Epithelial cell of esophagus (primary cell): Measurements from ENCODE around the gene REPIN1.

Experiments used
- DNase-seq: peaks from one replicate; pipeline ENCODE4 v3.0.0; 2010; ENCODE audit warnings: low read depth
- H3K4me3 ChIP-seq: 2 replicates; pipeline ENCODE4 v1.5.1; 2011; ENCODE audit warnings: mild to moderate bottlenecking, low read length, control low read depth
- CTCF ChIP-seq: IDR thresholded peaks from 2 replicates; pipeline ENCODE4 v1.5.1; 2011; ENCODE audit warnings: low read depth, mild to moderate bottlenecking, low read length, control low read depth, inconsistent platforms; ENCODE audit not compliant: insufficient read depth; ENCODE audit errors: missing control alignments

REPIN1 gene

GRCh38 chr7:150417239-150417638 is 48.6 kb downstream of the REPIN1 start:
- no peak for DNase-seq
- no peak overlapping the region for H3K4me3 ChIP-seq
- TF ChIP-seq CTCF = no peak

- H3K4me3 ChIP-seq = no peak overlapping the region
- TF ChIP-seq CTCF = no peak
- no peak for DNase-seq
Observed at GRCh38 chr7:150417863-150418262, 49.2 kb downstream of the REPIN1 start.

- TF ChIP-seq CTCF = no peak
- no peak for DNase-seq
Observed at GRCh38 chr7:150420242-150420641, 51.6 kb downstream of the REPIN1 start.

GRCh38 chr7:150420987-150421674 is 52.5 kb downstream of the REPIN1 start:
- DNase-seq = peak; percentile 73
- no peak overlapping the region for H3K4me3 ChIP-seq
- TF ChIP-seq CTCF = peak; percentile 83

More at GRCh38 chr7:150420242-150420641, 51.6 kb downstream of the REPIN1 start:
- H3K4me3 ChIP-seq = no peak overlapping the region

GRCh38 chr7:150421831-150422230 is 53.2 kb downstream of the REPIN1 start:
- no peak for DNase-seq
- TF ChIP-seq CTCF = no peak
- H3K4me3 ChIP-seq = no peak overlapping the region
